GM21576 (cell line): ENCODE results near the gene DCBLD2.
"Not testable (repeated sequence)": the region's sequence is repeated elsewhere in the genome, so short reads cannot be mapped to it uniquely, and the experiment has no call there.

Experiments
- ATAC-seq: cut with Tn5 transposase; IDR thresholded peaks from one replicate; pipeline ENCODE4 v1.9.1; 2021; ENCODE audit warnings: mild to moderate bottlenecking, moderate library complexity; ENCODE audit not compliant: unreplicated experiment

Gene DCBLD2

DNA sequence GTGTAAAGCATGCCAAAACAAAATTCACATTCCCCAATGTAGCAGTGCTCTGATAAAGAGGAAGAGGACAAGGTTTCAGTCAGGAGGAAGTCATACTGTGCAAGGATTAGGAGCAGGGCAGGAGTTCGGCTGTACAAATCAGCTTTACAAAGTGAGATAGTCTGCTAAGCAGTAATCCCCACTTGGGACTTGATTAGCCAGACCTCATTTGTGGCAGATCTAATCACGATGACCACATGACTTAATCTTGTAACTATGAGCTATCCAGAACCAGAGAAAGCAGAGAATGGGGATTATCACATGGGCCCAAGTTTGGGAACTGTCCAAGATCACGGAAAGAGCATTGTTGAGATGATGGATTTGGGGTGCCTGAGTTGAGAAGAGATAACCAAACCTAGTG lies 7.8 kb downstream of the DCBLD2 start:
- ATAC-seq: no peak

DNA sequence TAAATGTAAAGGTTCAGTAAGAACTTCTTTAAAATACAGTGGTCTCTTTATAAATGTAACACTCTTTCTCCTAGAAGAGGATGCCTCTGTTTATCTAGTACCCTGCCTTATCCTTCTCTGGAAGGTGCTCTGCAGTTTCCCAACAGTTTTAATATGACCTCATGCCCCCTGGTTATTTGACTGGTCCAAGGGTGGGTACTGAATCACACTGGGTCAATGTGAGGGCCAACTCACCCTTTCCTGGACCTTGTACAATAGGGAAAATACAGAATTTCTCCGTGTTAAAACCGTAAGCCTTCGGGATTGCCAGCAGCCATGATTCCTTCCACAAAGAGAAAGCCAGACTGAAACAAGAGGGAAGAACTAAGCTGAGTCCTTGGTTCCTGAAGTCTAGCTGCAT lies 9.2 kb downstream of the DCBLD2 start:
- ATAC-seq: no peak

GRCh38 chr3:98890965-98891910 lies 10.3 kb downstream of the DCBLD2 start:
- no peak for ATAC-seq

DNA sequence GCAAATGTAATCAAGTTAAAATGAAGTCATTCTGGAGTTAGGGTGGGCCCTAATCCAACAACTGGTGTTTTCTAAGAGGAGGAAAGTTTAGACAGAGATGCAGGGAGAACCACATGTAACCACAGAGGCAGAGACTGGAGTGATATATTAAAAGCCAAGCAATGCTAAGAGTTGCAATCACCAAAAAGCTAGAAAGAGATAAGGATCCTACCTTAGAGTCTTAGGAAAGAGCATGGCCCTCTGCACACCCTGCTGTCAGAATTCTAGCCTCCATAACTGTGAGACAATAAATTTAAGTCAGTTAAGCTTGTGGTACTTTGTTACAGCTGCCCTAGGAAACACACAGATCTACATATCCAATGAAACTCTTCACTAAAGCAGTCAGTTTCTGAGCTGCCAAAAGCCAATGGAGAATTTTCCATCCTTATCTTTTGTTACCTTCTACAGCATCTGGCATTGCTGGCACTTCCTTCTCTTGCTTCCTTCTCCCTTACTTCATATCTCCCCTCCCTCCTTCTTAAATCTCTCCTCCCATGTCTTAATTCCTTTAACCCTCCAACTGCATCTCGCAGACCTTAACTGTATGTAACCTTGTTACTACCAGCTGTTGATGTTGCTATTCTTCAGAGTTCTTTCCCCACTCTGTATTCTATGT lies 11.2 kb downstream of the DCBLD2 start:
- no peak for ATAC-seq

- no peak for ATAC-seq
Measured at GRCh38 chr3:98887684-98888083, 13.8 kb downstream of the DCBLD2 start.

DNA sequence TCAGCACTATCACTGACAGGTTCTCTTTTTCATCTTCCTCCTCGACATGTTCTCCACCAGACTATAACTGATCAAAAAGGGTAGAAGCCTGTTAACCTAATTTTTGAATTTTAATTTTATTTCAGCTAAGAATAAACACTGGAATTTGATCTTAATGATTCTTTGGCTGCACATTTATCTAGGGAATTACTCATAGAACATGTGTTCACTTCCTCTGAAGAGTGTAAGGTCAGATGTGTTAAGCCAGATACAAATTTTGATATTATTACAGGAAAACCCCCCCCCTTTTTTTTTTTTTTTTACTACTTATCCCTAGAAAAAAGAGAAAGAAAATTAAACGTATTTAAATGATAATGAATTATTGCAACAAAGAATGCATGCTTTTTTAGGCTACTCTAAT lies 15.0 kb downstream of the DCBLD2 start:
- no peak for ATAC-seq

GRCh38 chr3:98885851-98886250 lies 15.6 kb downstream of the DCBLD2 start:
- no peak for ATAC-seq

DNA sequence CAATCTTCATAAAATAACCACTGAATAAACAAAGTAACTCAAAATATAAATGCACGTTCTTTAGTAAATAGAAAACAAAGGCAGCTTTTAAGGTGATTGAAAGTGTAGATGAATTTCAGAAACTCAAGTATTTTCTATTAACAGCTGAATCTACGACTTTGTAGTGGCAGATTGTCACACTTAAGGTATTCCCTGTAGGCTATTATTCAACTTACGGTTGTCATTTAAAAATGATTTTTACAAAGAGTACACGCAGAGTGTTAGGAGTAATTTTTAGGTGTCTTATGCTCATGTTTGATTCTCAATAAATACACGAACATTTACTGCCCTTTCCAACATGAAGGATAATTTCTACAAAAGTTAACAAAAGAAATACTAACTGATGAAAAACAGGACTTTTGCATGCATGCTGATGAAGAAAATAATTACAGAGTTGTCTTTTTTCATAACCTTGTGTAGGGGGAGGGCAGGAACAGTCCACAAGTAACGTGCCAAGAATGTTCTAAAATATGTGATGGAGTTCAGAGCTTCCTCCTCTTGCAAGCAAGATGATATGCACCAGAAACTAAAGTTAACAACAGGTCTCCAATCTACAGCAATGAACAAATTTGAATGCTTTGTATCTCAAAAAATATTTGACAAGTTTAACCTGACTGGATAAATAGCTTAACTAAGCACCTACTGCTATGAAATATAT lies 16.7 kb downstream of the DCBLD2 start:
- ATAC-seq: no peak

- ATAC-seq: not testable (repeated sequence)
Measured at GRCh38 chr3:98882614-98883333, 18.7 kb downstream of the DCBLD2 start.

DNA sequence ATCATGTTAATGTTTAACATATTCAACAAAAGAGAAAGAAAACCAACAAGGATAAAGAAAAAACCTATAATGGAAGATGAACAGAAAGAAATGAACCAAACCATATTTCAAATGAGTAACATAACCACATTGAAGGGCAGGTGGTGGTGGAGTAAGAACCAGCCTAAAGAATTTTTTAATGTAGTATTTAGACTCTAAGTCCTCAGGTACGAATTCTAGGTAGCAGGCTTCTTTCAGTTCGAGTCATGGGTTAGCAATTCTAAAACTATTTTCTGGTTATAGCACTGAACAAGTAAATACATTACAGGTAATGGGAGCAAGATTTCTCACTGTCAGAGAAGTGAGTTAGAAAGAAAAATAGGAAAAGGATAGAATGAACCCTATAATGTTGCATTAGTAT lies 24.4 kb downstream of the DCBLD2 start:
- ATAC-seq: no peak

GRCh38 chr3:98875535-98875934 lies 26.0 kb downstream of the DCBLD2 start:
- ATAC-seq: no peak

GRCh38 chr3:98874602-98875249 lies 26.8 kb downstream of the DCBLD2 start:
- no peak for ATAC-seq

DNA sequence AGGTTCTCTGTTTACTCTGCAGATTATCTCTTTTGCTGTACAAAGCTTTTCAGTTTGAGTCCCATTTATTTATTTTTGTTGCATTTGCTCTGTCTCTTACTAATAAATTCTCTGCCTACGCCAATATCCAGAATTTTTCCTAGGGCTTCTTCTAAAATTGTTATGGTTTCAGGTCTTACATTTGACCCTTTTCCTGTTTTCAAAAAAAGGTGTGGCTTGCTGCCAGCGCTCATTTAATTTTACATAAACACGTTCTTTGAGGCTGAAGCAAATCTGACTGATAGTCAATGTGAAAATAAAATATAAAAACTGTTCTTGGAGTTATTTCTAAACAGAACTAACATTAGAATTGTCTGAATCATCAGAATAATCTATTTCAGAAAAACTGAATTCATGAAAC lies 32.1 kb downstream of the DCBLD2 start:
- ATAC-seq: no peak

DNA sequence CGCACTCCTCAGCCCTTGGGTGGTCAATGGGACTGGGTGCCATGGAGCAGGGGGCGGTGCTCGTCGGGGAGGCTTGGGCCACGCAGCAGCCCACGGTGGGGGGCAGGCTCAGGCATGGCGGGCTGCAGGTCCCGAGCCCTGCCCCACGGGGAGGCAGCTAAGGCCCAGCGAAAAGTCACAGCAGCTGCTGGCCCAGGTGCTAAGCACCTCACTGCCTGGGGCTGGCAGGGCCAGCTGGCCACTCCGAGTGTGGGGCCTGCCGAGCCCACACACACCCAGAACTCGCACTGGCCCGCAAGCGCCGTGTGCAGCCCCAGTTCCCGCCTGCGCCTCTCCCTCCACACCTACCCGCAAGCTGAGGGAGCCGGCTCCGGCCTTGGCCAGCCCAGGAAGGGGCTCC lies 43.5 kb downstream of the DCBLD2 start:
- not testable (repeated sequence) for ATAC-seq

GRCh38 chr3:98857258-98857657 lies 44.2 kb downstream of the DCBLD2 start:
- not testable (repeated sequence) for ATAC-seq

GRCh38 chr3:98856724-98857123 lies 44.8 kb downstream of the DCBLD2 start:
- ATAC-seq: no peak

DNA sequence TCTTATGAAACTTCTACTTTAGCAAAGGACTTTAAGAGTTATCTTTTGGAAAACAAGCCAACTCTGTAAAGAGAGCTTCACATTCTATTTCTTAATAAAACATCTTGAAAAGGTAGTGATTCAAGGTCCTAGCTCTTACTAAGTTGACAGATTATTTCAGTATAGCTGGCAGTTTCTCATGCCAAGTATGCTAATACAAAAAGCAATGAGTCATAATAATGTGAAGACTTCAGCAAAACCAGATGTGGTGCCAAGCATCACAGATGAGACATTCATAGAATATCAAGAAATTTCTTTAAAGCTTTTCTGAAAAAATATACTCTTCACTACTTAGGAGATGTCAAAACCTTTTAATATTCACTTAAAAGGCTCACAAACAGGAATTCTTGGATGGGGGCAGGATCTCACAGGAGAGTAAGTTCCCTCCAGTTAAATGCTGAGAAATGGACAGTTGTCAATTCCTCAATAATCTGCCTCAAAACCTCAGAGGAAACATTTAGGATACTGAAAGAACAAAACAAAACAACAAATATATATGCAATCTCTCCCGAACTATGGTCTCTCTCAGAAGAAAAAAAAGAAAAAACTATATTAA lies 45.6 kb downstream of the DCBLD2 start:
- no peak for ATAC-seq

- ATAC-seq: no peak
Measured at GRCh38 chr3:98848108-98848507, 53.4 kb downstream of the DCBLD2 start.

- no peak for ATAC-seq
Measured at GRCh38 chr3:98846101-98846500, 55.4 kb downstream of the DCBLD2 start.
